Glutamatergic neuron (in vitro differentiated cells): ENCODE measurements around the gene ARMC12. TPM values are rescaled to one million over a fixed set of nuclear protein-coding genes. Genes with fewer than 3 reads are reported as not detected.
A peak's percentile ranks its signal among the peaks of the same experiment; 100 is the strongest.

Experiments used
- DNase-seq: peaks from one replicate; pipeline ENCODE4 v3.0.0; 2022
- H3K27ac Mint-ChIP-seq: one replicate; pipeline ENCODE4 v1.8.0; 2020; ENCODE audit warnings: mild to moderate bottlenecking, mixed read lengths, inconsistent platforms; ENCODE audit not compliant: unreplicated experiment
- H3K27me3 Mint-ChIP-seq: one replicate; pipeline ENCODE4 v1.8.0; 2020; ENCODE audit warnings: mild to moderate bottlenecking, moderate library complexity, mixed read lengths, inconsistent platforms; ENCODE audit not compliant: unreplicated experiment
- H3K36me3 Mint-ChIP-seq: one replicate; pipeline ENCODE4 v1.8.0; 2020; ENCODE audit warnings: mild to moderate bottlenecking, mixed read lengths, inconsistent platforms; ENCODE audit not compliant: unreplicated experiment
- H3K4me1 Mint-ChIP-seq: one replicate; pipeline ENCODE4 v1.8.0; 2020; ENCODE audit warnings: mild to moderate bottlenecking, low read depth, mixed read lengths, inconsistent platforms; ENCODE audit not compliant: unreplicated experiment
- H3K4me3 Mint-ChIP-seq: one replicate; pipeline ENCODE4 v1.8.0; 2020; ENCODE audit warnings: mild to moderate bottlenecking, mixed read lengths, inconsistent platforms; ENCODE audit not compliant: unreplicated experiment
- H3K9me3 Mint-ChIP-seq: one replicate; pipeline ENCODE4 v1.8.0; 2020; ENCODE audit warnings: mild to moderate bottlenecking, moderate library complexity, mixed read lengths, inconsistent platforms; ENCODE audit not compliant: unreplicated experiment
- CTCF ChIP-seq: fragments of 200-600 bp; sonication (generic); IDR thresholded peaks from one replicate; pipeline ENCODE4 v1.5.0; 2021; ENCODE audit not compliant: partially characterized antibody, unreplicated experiment
- total RNA-seq: library from RNA; stranded (reverse); fragmentation: NEBNext Ultra II Directional; extraction: Animal tissue kit (Norgen Biotek cat#: 25700); gene quantifications from one replicate; pipeline ENCODE4 v1.2.1, GENCODE V29; 2021; ENCODE audit not compliant: unreplicated experiment

The ARMC12 gene
- total RNA-seq, 1 donor from 2014 or later: 2.6 TPM

GRCh38 chr6:35718911-35719381 lies 17.9 kb upstream of the ARMC12 start:
- Mint-ChIP-seq H3K27me3 (peaks cover 2% of the 10 kb centered on the region), H3K9me3 (peaks cover 2% of the 10 kb centered on the region), H3K36me3 (no peaks in the 10 kb centered on the region), H3K4me3 (peak overlapping the region; percentile 67), H3K27ac (peak overlapping the region; percentile 90), H3K4me1 (peaks cover 40% of the 10 kb centered on the region)
- DNase-seq: no peak
- no peak for TF ChIP-seq CTCF

- Mint-ChIP-seq H3K9me3 (peaks cover 2% of the 10 kb centered on the region), H3K4me1 (peaks cover 40% of the 10 kb centered on the region), H3K27me3 (peaks cover 2% of the 10 kb centered on the region), H3K4me3 (peak overlapping the region; percentile 67), H3K36me3 (no peaks in the 10 kb centered on the region), H3K27ac (peak overlapping the region; percentile 90)
- no peak for TF ChIP-seq CTCF
- DNase-seq: no peak
Measured at GRCh38 chr6:35719404-35719829, 17.4 kb upstream of the ARMC12 start.

GRCh38 chr6:35719830-35720733 lies 16.8 kb upstream of the ARMC12 start:
- no peak for TF ChIP-seq CTCF
- H3K27ac Mint-ChIP-seq: peak overlapping the region; percentile 90
- H3K27me3 Mint-ChIP-seq: peaks cover 2% of the 10 kb centered on the region
- H3K36me3 Mint-ChIP-seq: no peaks in the 10 kb centered on the region
- DNase-seq: peak; percentile 45
- peaks cover 40% of the 10 kb centered on the region for H3K4me1 Mint-ChIP-seq
- H3K4me3 Mint-ChIP-seq: peak overlapping the region; percentile 65
- peaks cover 2% of the 10 kb centered on the region for H3K9me3 Mint-ChIP-seq

- H3K27ac Mint-ChIP-seq: no peak overlapping the region
- no peak overlapping the region for H3K4me3 Mint-ChIP-seq
- TF ChIP-seq CTCF: no peak
- no peak for DNase-seq
- H3K9me3 Mint-ChIP-seq: peaks cover 2% of the 10 kb centered on the region
- peaks cover 53% of the 10 kb centered on the region for H3K4me1 Mint-ChIP-seq
- no peaks in the 10 kb centered on the region for H3K36me3 Mint-ChIP-seq
- H3K27me3 Mint-ChIP-seq: peaks cover 2% of the 10 kb centered on the region
Measured at GRCh38 chr6:35722121-35722761, 14.6 kb upstream of the ARMC12 start.

- peaks cover 2% of the 10 kb centered on the region for H3K27me3 Mint-ChIP-seq
- DNase-seq: no peak
Measured at GRCh38 chr6:35723587-35723986, 13.2 kb upstream of the ARMC12 start.

More at GRCh38 chr6:35723587-35723986, 13.2 kb upstream of the ARMC12 start:
- Mint-ChIP-seq H3K27ac (peak overlapping the region; percentile 29), H3K4me1 (peaks cover 52% of the 10 kb centered on the region), H3K9me3 (peaks cover 6% of the 10 kb centered on the region), H3K4me3 (peak overlapping the region; percentile 12), H3K36me3 (no peaks in the 10 kb centered on the region)
- TF ChIP-seq CTCF: no peak
